HL-60/S4 treated with phorbol 12-myristate 13-acetate at 8.2 ng/mL for 4 days and 3 days (cell line): ENCODE data around the gene ZNF497.
"Not testable (repeated sequence)": the region's sequence is repeated elsewhere in the genome, so short reads cannot be mapped to it uniquely, and the experiment has no call there.

Experiments used
- in situ Hi-C: fragments of 300-500 bp; cut with MboI; formaldehyde crosslinking; loops from 2 replicates; pipeline ENCODE4 v1.15.0; 2022; ENCODE audit warnings: low sequenced_read_pairs

ZNF497 gene

DNA sequence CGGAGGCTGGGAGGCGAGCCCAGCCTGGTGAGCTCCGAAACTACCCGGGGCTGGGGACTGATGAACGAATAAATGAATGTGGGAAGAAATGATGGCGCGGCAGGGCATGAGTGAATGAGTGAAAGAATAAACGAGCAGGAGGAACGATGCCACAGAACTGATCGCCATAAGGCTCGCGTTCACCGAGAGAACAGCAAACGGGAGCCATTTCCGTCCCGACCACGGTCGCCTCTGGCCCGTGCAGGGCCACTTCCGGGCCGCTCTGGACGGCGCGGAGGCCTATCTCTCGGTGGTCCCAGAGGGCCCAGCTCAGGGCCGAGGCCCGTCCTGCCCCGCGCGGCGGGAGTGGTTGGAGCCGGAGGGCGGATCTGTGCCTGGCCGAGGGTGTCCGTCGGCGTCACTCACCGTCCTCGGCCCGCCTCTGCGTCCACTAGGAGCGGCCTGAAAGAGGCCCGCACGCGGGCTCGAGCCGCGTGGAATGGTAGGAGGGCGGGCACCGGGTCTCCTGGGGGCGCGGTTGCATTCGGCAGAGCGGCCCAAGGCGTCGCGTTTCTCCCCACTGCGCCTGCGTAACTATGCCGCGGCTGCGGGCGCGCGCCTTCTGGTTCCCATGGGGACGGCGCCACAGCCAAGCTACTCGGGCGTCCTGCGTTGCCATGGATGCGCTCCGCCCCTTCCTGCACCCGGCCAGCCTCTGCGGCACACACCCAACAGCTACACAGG is at the start of gene ZNF497:
TSS of gene ZNF497 (minus strand) at position 480 of the 723 bp plus-strand sequence. CDS start 5,116 bp downstream, outside the sequence.
- in situ Hi-C loops: no loop called here

DNA sequence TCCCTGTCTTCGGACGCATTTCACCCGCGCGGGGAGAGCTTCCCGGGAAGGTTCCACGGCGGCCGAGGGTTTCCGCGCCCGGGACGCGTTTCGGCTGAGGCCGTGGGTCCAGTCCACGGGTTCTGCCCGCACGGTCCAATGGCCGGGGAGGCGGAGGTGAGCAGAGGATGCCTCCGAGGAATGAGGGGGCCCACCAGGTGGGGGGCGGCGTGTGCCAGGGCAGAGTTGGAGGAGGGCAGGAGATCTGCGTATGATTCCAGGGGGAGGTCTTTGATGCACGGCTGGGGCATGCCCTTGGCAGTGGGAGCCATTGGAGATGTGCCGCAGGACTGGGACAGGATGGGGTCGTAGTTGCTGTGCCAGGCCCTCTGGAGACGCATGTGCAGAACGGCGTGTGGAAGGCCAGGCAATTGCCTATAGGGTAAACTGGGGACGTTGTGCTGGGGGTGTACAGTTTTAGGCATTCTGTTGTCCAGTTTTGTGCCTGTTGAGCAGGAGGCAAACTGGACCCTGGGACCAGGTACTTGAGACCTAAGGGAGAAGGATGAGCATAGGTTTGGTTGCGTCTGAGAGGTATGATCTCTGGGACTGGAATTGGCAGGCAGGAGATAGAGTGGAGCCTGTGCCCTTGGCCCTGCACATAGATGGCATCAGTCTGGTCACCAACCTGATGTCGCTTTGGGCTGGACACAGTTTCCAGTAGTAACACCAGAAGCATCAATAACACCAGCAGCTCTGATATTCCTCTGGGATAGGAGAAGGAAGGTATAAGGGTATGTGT is 46.6 kb upstream of the ZNF497 start:
- in situ Hi-C loops: no loop called here

DNA sequence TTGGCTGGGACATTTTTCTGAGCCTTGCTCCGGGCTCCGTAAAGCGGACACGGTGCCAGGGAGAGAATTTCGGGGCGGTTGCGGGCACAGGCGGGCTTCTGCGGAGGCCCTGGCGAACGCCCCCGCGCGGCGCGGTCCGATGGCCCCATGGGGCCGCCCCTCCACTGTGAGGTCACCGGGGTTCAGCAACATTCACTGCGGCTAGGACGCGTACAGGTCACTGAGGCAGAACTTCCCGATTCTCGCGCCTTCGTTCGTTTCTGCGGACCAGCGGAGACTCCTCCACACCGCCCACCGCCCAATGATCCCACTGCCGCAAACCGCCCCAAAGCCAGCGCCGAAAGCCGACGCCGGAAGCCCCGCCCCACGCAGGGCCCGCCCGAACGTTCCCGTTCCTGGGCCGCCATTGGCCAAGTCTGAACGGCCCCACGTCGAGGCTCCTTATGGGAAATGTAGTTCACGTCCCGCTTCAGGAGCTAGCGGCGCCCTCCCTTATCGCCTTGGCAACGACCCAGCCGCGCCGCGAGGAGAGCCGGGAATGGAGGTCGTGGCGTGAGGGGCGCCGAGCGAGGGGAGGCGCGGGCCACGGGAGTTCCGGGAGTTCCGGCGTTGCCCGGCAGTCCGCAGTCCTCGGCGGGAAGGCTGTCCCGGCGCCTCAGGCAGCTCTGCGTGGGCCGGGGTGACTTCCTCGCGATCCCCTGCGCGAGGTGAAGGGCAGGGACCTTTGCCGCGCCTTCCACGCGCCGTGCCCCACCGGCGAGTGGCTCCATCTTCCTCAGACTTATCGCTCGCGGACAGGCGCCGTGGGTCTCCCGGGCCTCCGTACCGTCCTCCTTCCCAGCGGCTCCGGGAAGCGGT is 45.8 kb upstream of the ZNF497 start, which contains the start of gene ZNF584:
TSS of gene ZNF584 (plus strand) at position 498 of the 858 bp plus-strand sequence. CDS start 499 bp downstream, outside the sequence.
- in situ Hi-C loops: no loop called here

DNA sequence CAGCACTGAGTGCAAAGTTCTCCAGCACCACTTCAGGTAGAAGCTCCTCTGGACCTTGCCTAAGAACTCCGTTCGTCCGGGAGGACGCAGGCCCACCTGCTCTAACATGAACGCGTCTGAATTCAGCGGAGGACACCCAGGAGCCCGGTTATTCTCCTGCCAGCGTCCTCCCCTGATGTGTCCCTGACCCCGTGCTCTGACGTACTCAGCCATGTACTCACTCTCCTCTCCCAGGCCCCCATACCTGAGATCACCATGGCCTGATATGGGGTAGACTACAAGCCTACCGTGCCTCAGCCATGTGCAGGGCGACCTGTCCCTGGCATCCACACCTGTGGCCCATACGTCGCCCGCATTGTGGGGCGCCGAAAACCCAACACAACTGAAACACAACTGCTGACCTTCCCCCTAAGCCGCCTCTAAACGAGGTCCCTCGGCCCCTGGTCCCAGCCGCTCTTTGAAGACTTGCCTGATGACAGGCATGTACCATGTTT is 45.2 kb upstream of the ZNF497 start:
- in situ Hi-C loops: no loop called here

DNA sequence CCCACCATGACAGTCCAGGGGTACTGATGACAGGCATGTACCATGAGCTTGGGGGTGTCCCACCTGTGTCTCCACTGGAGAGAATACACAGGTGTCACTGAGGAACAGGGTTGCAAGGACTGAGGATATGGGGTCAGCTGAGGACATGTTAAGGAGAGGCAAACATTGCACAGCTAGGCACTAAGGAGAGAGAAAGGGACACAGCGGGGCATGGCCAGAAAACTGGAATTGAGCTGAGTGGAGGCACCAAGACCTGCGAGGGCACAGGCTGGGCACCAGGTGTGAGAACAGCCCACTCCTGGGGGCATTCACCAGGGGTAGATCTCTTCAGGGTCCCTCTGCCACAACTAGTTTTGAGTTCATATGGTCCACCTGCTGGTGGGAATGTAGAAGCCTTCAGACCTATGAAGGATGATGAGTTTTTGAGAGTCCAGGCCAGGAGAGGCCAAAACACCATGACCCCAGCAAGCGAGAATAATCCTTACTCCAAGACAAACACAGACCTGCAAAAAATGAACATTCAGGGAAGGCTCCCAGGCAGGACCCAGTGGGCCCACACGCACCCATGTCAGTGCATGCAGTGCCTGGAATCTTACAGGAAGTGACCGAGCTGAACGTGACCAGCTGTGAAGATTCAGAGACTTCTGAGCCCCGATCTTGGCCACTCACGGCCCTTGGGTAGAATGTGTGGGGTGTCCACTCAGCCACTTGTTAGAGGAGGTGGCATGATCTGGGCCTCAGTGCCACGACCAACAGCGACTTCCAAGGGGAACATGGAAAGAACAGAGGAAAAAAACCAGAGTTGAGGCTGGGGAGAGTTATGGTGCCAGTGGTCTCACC is 44.5 kb upstream of the ZNF497 start:
- in situ Hi-C loops: no loop called here

DNA sequence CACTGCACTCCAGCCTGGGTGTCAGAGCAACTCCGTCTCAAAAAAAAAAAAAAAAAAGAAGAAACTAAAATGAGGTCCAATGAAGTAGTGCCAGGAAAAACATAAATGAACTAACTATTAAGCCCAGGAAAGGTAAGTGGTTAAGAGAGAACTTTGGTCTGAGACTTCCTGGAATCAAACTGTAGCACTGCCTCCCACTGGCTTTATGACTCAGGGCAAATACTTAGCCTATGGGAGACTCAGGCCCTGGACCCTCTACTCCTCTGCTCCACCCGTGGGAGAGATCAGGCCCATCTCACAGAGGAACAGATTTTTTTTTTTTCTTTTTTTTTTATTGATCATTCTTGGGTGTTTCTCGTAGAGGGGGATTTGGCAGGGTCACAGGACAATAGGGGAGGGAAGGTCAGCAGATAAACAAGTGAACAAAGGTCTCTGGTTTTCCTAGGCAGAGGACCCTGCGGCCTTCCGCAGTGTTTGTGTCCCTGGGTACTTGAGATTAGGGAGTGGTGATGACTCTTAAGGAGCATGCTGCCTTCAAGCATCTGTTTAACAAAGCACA is 41.4 kb upstream of the ZNF497 start:
- in situ Hi-C loops: not testable (repeated sequence)

DNA sequence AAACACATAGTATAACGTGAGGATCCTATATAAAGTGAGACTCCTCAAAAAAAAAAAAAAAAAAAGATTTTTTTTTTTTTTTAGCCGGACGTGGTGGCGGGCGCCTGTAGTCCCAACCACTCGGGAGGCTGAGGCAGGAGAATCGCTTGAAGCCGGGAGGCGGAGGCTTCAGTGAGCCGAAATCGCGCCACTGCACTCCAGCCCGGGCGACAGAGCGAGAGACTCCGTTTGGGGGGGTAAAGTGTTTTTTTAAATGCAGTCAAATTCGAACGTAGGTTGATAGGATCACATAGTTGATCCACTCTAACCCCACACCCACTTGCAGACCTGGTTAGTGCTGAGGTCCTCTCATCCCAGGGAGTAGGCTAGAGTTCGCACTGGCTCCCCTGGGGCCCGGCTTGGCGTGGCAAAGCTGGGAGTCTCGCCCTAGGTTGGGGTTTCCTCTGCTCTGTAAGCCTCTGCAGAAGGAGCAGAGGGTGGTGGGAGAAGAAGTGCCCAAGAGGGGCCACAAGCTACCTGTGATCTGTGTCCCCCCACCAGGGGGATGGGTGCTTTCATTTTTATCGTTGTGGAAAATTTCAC is 39.4 kb upstream of the ZNF497 start:
- in situ Hi-C loops: no loop called here

DNA sequence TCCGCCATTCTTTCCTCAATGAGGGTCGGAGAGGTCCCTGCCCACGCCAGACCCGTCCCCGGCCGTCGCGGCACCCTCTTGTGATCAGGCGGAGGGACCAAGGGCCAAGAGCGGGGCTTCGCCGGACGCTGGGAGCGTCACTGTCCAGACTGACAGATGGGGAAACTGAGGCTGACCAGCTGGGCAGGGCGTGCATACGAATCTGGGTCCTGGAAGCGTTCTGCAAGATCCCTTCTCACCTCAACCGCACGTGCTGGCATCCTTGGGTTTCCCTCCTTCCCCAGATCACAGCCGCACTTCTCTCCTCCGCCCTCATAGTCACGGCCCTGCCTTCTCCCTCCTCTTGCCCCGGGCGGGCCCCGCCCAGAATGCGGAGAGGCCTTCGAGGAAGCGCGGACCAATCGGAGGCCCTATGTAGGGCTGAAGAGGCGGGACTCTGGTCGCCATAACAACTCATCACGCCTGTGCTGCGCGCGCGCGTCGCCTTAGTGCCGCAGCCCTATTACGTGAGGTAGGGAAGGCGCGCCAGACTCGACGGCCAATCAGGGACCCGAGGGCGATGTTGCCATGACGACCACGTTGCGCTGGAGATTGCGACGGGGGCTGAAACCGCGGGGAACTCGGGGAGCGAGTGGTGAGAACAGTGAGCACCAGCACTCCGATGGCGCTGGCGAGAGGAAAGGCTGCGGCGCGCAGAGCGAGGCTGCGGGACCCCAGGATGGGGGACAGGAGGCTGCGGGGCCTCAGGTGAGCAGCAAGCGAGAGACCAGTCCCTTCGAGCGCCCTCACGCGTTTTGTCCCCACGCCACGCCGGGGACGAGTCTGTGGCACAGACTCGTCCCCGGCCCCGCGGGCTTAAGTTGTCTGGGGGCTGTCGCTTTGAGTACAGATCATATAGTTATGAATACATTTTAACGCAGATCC is 38.6 kb upstream of the ZNF497 start:
- in situ Hi-C loops: no loop called here

DNA sequence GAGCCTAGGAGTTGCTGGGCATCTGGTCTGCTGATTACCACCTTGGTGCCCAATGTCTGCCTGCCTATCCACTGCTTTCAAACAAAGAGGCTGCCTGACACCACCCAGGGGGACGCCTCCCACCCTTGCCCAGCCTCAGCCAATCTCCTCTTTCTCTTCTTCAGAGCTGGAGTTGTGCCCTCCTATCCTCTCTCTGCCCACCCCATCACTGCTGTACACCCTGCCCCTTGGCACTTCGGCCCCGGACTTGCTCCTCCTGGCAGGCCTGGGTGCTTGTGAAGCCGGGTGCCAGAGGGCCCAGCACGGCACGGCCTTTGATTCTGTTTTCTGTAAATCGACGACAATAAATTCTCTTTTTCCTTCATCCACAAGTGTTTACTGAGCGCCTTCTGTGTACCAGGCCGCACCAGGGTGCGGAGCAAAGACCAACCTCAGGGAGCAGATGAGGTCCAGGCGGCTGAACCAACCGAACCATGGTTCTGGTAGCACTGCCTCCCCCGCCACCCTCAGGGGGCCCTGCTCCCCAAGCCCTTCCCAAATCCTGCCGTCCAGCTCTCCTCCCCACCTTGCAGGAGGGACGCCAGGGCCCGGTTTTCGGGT is 37.9 kb upstream of the ZNF497 start:
- in situ Hi-C loops: no loop called here

DNA sequence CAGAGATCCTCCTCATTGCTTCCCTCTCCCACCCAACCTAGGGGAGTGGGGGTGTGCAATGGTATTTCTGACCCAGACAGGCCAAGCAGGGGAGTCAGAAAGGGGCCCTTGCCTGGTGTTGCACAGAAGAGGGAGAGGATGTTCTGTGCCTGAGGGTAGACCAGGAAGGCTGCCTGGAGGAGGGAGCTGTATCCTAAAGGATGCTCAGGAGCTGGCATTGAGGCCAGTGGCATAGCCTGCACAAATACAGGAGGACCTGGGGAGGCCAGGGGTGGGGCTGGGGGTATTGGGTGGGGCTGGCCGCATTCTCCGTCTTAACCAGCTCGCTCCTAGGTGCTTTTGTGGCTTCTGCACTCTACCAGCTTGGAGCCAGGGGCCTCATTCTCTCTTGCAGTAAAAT is 37.4 kb upstream of the ZNF497 start:
- in situ Hi-C loops: no loop called here

DNA sequence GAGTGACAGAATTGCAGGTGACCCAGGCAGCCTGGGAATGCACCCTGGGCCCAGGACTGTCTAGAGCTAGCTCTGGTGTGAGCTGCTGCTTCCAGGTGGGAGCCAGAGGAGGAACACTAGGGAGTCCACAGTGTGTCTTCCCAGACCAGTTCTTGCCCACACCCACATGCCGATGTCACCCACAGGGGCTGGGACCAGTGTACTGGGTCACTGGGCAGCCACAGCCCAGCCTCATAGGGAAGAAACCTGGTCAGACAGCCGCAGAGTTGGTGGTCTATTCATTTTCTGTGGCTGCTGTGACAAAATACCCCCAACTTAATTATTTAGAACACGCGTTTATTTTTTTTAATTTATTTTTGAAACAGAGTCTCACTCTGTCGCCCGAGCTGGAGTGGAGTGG is 36.0 kb upstream of the ZNF497 start:
- in situ Hi-C loops: no loop called here

DNA sequence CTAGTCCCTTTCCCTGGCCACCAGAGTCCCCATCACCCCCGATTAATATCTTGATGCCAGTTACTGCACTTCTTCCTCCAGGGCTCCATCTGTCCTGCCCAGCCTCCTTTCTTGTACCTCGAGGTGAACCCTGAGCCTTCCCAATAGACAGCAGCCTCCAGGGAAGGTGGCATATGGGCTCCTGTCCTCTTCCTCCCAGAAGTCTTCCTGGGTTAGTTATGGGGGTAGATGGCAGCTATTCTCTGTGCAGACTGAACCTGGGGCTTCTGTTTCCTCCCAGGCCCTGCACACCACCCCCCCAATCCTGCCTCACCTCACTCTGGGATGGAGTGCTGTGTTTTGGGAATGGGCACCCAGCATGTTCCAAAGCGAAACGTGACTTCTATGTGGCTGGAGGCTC is 35.5 kb upstream of the ZNF497 start:
- in situ Hi-C loops: no loop called here

DNA sequence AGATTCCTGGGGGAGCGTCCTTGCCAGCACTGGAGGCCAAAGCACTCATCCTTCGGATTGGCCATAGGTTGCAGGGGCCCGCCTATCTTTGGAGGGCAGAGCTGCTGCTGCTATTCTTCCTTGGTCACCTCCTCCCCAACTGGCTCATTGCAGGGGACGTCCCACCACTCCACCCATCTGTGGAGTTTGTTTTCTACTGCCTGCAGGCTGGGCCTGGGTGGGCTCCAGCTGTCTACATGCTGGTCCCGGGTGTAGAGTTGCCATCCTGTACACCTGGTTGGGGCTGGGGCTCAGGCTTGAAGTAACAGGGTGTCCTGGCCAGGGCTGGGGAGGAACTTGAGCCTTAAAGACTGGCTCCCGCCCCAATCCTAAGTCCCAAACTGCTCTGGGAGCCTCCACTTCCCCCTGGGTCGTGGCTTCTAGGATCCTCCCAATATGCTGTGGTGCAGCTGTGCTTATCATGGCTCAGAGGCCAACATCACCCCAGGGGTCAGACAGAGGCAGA is 35.0 kb upstream of the ZNF497 start:
- in situ Hi-C loops: no loop called here

DNA sequence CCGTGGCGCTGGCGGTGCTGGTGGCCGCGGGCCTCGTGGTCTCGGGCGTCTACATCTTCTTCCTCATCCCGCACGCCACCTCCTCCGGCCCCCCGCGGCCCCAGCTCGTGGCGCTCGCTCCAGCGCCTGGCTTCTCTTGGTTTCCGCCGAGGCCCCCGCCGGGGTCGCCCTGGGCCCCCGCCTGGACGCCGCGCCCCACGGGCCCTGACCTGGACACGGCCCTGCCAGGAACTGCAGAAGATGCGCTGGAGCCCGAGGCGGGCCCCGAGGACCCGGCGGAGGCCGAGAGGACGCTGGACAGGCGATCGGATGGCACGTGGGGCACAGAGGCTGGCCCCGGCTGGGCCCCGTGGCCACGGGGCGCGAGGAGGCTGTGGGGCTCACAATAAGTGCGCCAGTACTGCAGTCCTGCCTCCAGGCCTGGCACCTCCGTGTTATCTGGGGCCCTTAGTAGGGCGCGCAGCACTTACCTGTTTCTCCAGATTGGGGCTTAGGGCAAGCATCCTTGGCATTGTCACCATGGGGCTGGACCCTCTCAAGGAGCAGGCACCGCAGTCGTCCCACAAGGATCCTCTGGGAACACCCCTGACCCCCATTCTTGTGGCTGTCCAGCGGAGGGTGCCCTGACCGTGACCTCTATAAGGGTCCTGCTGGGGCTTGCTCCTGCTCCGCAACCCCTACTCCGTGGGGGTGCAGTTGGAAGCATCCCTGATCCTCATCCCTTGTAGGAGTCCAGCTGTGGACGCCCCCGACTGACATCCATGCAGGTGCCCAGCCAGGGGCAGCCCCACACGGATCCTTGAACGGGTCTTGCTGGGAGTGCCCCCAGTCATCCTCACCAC is 34.4 kb upstream of the ZNF497 start:
- in situ Hi-C loops: no loop called here

DNA sequence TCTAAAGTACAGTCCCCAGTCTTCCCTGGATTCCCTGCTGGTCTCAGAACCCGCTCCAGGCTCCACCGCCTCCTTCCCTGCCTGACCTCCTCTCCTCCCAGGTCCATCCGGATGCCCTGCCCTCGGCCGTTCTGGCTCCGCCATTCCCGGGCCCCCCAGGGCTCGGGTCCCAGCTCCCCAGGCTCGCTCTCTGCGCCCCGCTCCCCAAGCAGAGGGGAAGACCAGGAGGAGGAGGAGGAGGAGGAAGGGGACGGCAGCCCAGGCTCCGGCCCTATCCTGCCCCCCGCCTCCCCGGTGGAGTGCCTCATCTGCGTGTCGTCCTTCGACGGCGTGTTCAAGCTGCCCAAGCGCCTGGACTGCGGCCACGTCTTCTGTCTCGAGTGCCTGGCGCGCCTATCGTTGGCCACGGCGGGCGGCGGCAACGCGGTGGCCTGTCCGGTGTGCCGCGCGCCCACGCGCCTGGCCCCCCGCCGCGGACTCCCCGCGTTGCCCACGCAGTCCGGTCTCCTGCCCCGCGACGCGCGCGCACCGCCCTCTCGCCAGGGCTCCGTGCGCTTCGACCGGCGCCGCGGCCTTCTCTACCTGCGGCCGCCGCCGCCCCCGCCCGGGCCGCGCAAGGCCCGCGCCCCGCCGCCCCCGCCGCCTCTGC is 33.6 kb upstream of the ZNF497 start:
- in situ Hi-C loops: no loop called here

DNA sequence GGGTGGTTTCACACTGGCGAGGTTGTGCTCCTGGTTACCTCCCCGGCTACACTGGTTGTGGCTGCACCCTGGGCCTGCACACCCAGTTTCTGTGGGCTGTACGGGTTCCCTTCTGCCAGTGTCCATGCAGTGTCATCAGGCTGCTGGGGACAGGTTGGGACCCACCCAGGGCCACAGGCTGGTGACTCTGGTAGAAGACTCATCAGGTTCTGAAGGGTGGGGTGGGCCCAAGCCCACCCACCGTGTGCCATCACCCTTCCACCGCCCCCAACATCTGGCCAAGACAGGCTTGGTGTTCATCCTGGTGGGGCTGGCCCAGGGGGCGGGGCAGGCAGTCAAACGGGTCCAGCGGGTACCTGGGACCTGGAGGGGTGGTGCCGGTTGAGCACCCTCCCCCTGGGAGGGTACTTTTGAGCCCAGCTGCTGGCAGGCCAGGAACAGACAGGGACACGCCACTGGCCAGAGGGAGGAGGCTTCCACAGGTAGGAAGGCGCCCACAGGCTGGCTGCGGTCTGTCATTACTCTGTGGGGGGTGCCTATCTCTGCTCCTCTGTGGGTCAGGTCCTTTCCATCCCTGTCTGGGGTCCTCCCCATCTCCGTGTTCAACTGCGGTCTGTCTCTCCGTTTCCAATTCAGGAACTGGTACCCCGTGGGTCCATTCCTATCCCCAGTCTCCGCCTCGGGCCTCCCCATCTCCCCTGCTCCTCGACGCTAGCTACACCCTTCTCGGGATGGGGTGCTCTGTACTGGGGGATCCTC is 32.8 kb upstream of the ZNF497 start, which contains the start of gene RNF225:
TSS of gene RNF225 (plus strand) at position 437 of the 759 bp plus-strand sequence. CDS start 434 bp downstream, outside the sequence.
- in situ Hi-C loops: no loop called here
